Measurements from ENCODE around the gene MEPCE.

- no peak for TF ChIP-seq POLR2AphosphoS5 (IDR thresholded peaks at IDR 0.05; ENCODE audit: borderline replicate concordance, low read depth, low read length)
- TF ChIP-seq EZH2 (IDR thresholded peaks at IDR 0.05): no peak
Measured at GRCh38 chr7:100415448-100415847, 14.2 kb upstream of the MEPCE start.
